MM.1S (cell line): ENCODE measurements around the gene CMTM5.

ENCODE experiments used
- DNase-seq: peaks from one replicate; pipeline ENCODE4 v3.0.0-alpha.2; 2015
- H2AFZ ChIP-seq: fragments of 300-600 bp; sonication (generic); 2 replicates; pipeline ENCODE4 v1.6.0; 2016; ENCODE audit warnings: antibody characterized with exemption, low read length
- H3F3A ChIP-seq: fragments of 300-600 bp; sonication (generic); 2 replicates; pipeline ENCODE4 v1.6.1; 2016; ENCODE audit warnings: mild to moderate bottlenecking, antibody characterized with exemption, low read length, moderate library complexity, mixed read lengths; ENCODE audit not compliant: insufficient read depth
- H3K27ac ChIP-seq: fragments of 300-600 bp; sonication (generic); 2 replicates; pipeline ENCODE4 v1.5.1; 2016; ENCODE audit warnings: mild to moderate bottlenecking, low read length
- H3K27me3 ChIP-seq: fragments of 300-600 bp; sonication (generic); replicated peaks from 2 replicates; pipeline ENCODE4 v1.6.0; 2016; ENCODE audit warnings: low read length; ENCODE audit not compliant: insufficient read depth
- H3K36me3 ChIP-seq: fragments of 300-600 bp; sonication (generic); replicated peaks from 2 replicates; pipeline ENCODE4 v1.6.1; 2016; ENCODE audit warnings: mild to moderate bottlenecking, low read length, mixed read lengths; ENCODE audit not compliant: insufficient read depth
- H3K4me1 ChIP-seq: fragments of 300-600 bp; sonication (generic); 2 replicates; pipeline ENCODE4 v1.6.1; 2016; ENCODE audit warnings: low read length, mixed read lengths
- H3K4me2 ChIP-seq: fragments of 300-600 bp; sonication (generic); 2 replicates; pipeline ENCODE4 v1.6.0; 2016; ENCODE audit warnings: low read depth, low read length
- H3K4me3 ChIP-seq: fragments of 300-600 bp; sonication (generic); 2 replicates; pipeline ENCODE4 v1.5.1; 2016; ENCODE audit warnings: low read length, mixed read lengths
- H3K79me2 ChIP-seq: fragments of 300-600 bp; sonication (generic); 2 replicates; pipeline ENCODE4 v1.6.1; 2016; ENCODE audit warnings: mixed run types, low read length, mixed read lengths
- H3K9ac ChIP-seq: fragments of 300-600 bp; sonication (generic); 2 replicates; pipeline ENCODE4 v1.6.1; 2016; ENCODE audit warnings: low read length, mixed read lengths
- H3K9me2 ChIP-seq: fragments of 300-600 bp; sonication (generic); replicated peaks from 2 replicates; pipeline ENCODE4 v1.6.1; 2016; ENCODE audit warnings: mild to moderate bottlenecking, low read length, mixed read lengths; ENCODE audit not compliant: insufficient read depth
- H3K9me3 ChIP-seq: fragments of 300-600 bp; sonication (generic); replicated peaks from 2 replicates; pipeline ENCODE4 v1.6.1; 2016; ENCODE audit warnings: mild to moderate bottlenecking, low read length, mixed read lengths; ENCODE audit not compliant: insufficient read depth
- H4K20me1 ChIP-seq: fragments of 300-600 bp; sonication (generic); 2 replicates; pipeline ENCODE4 v1.6.1; 2016; ENCODE audit warnings: mild to moderate bottlenecking, low read length, moderate library complexity, mixed read lengths; ENCODE audit not compliant: insufficient read depth
- CTCF ChIP-seq: fragments of 300-600 bp; sonication (generic); IDR thresholded peaks from 2 replicates; pipeline ENCODE4 v1.5.1; 2016; ENCODE audit warnings: antibody characterized with exemption, low read length, mixed read lengths
- EZH2 ChIP-seq: fragments of 300-600 bp; sonication (generic); optimal IDR thresholded peaks from 2 replicates; pipeline ENCODE3; 2017; ENCODE audit warnings: low read depth, mild to moderate bottlenecking, antibody characterized with exemption, low read length, mixed read lengths
- EZH2phosphoT487 ChIP-seq: fragments of 300-600 bp; sonication (generic); IDR thresholded peaks from 2 replicates; pipeline ENCODE4 v1.6.1; 2018; ENCODE audit warnings: antibody characterized with exemption, low read length

Gene CMTM5

DNA sequence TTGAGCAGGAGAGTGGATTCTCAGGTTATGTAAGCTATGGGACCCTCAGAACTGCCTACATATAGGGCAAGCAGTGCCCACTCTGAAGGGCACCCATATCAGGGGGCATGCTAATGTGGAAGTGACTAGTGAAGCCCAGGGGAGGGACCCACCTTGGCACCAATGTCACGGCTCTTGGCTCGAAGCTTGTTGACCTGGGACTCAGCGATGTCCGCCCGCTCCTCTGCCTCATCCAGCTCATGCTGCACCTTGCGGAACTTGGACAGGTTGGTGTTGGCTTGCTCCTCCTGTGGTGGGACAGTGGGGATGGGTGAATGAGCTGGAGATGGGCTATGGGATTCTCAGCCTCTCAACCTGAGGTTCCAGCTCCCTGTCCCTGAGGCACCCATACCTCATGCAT, 5.4 kb downstream of the CMTM5 start:
- H3K9ac ChIP-seq = no peak overlapping the region
- peaks cover 4% of the 10 kb centered on the region for H3K27me3 ChIP-seq
- H3K9me2 ChIP-seq = no peaks in the 10 kb centered on the region
- no peaks in the 10 kb centered on the region for H3F3A ChIP-seq
- H3K4me2 ChIP-seq = no peak overlapping the region
- no peak overlapping the region for H2AFZ ChIP-seq
- no peaks in the 10 kb centered on the region for H3K9me3 ChIP-seq
- no peak overlapping the region for H3K27ac ChIP-seq
- DNase-seq = no peak
- no peaks in the 10 kb centered on the region for H3K79me2 ChIP-seq
- H3K4me1 ChIP-seq = no peaks in the 10 kb centered on the region
- no peaks in the 10 kb centered on the region for H3K36me3 ChIP-seq
- no peaks in the 10 kb centered on the region for H4K20me1 ChIP-seq
- TF ChIP-seq EZH2 (no peak), EZH2phosphoT487 (no peak), CTCF (no peak)
- H3K4me3 ChIP-seq = no peak overlapping the region

GRCh38 chr14:23382731-23383440, 6.0 kb downstream of the CMTM5 start:
- Histone ChIP-seq H4K20me1 (no peaks in the 10 kb centered on the region), H2AFZ (no peak overlapping the region), H3K27ac (no peak overlapping the region), H3K9ac (no peak overlapping the region), H3K27me3 (peaks cover 5% of the 10 kb centered on the region), H3K9me2 (no peaks in the 10 kb centered on the region), H3F3A (no peaks in the 10 kb centered on the region), H3K9me3 (no peaks in the 10 kb centered on the region), H3K36me3 (no peaks in the 10 kb centered on the region), H3K79me2 (no peaks in the 10 kb centered on the region), H3K4me2 (no peak overlapping the region), H3K4me3 (no peak overlapping the region), H3K4me1 (no peaks in the 10 kb centered on the region)
- TF ChIP-seq CTCF (no peak), EZH2 (no peak), EZH2phosphoT487 (no peak)
- DNase-seq = no peak

GRCh38 chr14:23384364-23385080, 7.7 kb downstream of the CMTM5 start:
- TF ChIP-seq EZH2 = no peak
- no peak for TF ChIP-seq EZH2phosphoT487
- no peak for TF ChIP-seq CTCF
- Histone ChIP-seq H3K36me3 (no peaks in the 10 kb centered on the region), H2AFZ (no peak overlapping the region), H3K9ac (no peak overlapping the region), H3K4me1 (no peaks in the 10 kb centered on the region), H3K27me3 (peaks cover 8% of the 10 kb centered on the region), H3K79me2 (no peaks in the 10 kb centered on the region), H3K9me2 (no peaks in the 10 kb centered on the region), H3K4me3 (no peak overlapping the region), H3K9me3 (no peaks in the 10 kb centered on the region), H3K4me2 (no peak overlapping the region), H3F3A (no peaks in the 10 kb centered on the region), H3K27ac (no peak overlapping the region), H4K20me1 (no peaks in the 10 kb centered on the region)
- no peak for DNase-seq
